NK-92 (cell line): ENCODE data around the gene AQR.
"Not testable (repeated sequence)": the region's sequence is repeated elsewhere in the genome, so short reads cannot be mapped to it uniquely, and the experiment has no call there.

Experiments
- DNase-seq: peaks from one replicate; lab custom pipeline; 2025; ENCODE audit not compliant: unreplicated experiment; lab: John Stamatoyannopoulos, UW

AQR gene

DNA sequence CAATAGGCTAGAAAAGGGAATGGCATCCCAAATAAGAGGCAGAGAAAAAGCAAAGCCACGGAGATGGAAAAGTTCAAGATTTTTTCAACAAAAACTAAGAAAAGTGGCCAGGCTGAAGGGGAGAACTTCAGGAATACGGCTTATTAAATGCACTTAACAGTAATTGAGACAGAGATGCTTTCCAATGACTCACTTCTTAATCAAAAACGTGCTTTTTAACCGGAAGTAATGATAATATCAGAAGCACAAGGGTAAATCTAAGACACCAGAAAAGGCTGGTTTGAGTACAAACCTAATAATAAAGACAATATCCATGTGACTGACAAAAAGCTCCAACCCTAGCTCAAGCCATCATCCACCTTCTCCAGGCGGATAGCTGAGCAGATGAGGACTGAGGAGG, 149.4 kb downstream of the AQR start:
- no peak for DNase-seq

DNA sequence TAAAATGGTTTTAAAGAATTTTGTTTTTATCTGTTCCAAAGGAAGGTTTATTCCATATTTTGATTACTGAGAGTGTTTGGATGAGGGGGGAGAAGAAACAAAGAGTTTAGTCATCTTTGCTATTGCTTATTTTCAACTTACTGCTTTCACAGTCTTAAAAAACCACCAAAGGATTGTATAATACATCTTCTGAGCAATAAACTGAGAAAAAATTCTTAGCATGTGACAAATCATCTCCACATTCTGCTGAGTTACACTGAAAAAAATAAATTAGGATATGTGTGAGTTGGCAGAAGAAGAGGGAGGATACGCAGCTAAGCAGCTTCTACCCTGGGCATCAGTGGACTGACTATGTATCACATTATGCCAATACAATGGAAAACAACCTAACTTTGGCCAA, 151.0 kb downstream of the AQR start:
- DNase-seq = no peak

DNA sequence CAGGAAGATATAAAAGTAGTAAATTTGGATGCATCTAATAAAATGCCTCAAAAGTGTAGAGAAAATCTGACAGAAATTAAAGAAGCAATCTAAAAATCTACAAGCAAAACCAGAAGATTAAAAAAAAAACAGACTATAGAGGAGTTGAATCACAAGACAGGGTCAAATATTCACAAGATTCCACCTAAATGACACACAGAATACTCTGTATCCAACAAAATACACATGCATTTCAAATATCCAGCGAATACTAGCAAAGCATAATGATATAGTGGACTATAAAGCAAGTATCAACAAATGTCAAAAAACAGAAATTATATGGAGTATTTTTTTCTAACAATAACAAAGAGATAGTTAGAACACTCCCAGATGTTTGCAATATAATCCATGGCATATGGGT, 153.7 kb downstream of the AQR start:
- DNase-seq = no peak

DNA sequence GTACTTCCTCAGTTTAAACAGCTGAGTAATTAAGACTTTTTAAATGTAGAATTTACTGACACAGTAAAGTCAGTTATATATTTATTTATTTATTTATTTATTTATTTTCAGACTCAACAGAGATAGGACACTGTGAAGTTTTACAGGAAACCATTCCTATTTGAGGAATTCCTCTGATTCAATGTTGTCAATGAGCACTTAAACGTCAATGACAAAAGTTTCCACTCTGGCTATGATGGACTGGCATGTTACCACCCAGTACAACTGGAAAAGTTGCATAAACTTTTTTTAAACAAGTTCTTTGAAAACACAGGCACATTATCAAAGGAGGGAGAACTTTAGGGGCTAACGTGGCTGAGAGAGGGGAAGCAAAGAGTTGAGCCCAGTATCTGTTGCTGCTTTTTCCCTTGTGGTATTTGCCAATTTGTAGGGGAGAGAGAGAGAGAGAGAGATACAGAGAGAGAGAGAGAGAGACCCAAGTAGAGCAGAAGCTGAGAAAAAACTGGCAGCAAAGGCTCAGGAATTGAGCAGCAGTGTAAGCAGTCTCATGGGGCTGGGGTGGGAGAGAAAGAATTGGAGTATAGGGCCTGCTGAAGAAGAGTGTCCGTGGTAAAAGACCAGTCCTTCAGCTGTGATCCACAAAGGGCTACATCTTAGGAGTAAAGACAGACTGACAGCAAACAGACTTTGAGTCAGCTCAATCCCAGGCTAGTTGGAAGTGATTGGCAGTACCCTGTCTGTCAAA, 155.9 kb downstream of the AQR start:
- no peak for DNase-seq

DNA sequence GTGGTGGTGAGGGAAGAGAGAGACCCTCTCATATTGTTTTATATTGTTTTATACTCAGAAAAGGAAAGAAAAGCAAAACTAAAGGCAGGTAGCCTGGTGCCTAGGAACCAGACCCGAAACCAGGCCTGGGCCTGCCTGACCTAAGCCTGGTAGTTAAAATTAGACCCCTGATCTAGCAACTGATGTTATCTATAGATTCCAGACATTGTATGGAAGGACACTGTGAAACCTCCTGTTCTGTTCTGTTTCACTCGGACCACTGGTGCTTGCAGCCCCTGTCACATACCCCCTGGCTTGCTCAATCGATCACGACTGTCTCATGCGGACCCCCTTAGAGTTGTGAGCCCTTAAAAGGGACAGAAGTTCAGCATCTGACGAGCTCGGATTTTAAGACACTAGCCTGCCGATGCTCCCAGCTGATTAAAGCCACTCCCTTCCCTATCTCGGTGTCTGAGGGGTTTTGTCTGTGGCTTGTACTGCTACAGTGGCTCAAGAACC, 156.6 kb downstream of the AQR start:
- not testable (repeated sequence) for DNase-seq

DNA sequence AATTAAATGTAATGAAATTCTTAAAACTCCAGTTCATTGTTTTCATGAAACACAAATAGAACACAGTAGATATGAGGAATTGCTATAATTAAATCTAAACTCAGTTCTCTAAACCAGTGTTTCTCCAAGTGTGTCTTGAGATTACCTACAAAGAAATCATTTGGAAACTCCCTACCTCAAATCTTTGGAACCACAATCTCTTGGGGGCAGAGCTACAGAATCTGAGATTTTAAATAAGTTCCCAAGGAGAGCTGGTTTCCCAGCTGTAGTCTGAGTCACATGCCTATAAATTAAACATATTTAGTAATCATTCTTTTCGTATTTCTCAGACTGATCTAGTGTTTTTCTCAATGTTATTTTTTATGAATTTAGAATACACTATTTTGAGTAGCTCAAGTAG, 157.2 kb downstream of the AQR start:
- no peak for DNase-seq

DNA sequence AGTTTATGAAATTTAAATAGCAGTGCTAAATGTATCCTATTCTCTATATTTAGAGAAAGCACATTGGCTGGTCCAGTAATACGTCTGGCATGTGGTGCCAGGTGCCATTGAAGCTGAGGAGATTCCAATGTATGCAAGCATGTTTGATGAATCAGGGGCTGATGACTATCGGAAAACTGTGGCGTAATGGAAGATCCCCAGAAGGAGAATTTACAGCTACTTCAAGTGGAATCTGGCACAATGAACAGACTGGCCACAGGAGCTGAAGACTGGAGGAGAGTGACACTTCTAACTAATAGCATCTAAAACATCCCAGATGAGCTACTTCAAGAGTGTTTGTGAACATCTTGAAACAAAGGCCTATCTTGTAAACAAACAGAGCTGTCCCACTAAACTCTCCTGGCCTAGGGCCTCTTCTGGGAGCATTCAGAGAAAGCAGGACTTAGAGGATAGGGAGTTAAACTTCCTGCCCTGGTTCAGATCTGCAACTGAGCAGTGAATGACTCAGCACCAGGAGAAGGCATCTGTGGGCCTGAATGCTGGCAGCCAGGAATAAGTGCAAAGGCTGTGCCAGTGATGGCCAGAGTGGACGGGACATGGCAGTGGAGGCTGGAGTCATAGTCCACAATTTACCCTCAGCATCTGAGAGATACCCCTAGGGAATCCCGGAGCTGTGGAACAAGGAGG, 159.0 kb downstream of the AQR start:
- no peak for DNase-seq

DNA sequence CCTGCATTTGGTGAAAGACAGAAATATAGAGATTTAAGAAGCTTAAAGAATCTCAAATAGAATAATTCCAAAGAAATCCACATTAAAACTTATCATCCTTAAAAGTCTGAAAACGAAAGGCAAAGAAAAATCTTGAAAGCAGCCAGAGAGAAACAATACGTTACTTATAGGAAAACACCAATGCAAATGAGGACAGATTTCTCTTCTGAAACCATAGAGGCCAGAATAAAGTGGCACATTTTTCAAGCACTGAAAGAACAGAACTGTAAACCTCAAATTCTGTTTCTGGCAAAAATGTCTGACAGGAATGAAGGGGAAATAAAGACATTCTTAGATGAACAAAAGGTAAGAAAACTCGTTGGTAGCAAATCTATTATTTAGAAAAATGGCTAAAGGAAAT, 160.4 kb downstream of the AQR start:
- DNase-seq = no peak

DNA sequence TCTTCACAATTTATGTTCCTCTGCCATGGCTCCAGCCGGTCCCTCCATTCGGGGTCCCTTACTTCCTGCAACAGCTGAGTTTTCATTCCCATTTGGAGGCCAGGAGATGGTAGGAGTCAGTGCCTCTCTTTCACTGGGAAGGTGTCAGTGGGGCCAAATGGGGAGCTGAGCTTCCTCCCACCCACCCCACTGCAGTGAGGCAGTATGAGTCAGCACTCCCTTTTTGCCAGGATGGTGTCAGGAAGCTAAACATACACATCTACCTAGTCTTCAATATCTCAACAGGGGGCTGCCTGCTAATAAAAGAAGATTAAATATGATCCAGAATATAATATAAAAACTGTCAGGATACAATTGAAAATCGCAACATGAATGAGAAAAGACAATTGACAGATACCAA, 161.5 kb downstream of the AQR start:
- no peak for DNase-seq

DNA sequence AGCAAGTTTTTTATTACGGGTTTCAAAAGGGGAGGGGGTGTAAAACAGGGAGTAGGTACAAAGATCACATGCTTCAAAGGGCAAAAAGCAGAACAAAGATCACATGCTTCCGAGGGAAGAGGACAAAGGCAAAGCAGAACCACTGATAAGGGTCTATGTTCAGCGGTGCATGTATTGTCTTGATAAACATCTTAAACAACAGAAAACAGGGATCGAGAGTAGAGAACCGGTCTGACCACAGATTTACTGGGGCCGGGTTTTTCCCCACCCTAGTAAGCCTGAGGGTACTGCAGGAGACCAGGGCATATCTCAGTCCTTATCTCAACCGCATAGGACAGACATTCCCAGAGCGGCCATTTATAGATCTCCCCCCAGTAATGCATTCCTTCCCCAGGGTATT, 162.3 kb downstream of the AQR start:
- not testable (repeated sequence) for DNase-seq

DNA sequence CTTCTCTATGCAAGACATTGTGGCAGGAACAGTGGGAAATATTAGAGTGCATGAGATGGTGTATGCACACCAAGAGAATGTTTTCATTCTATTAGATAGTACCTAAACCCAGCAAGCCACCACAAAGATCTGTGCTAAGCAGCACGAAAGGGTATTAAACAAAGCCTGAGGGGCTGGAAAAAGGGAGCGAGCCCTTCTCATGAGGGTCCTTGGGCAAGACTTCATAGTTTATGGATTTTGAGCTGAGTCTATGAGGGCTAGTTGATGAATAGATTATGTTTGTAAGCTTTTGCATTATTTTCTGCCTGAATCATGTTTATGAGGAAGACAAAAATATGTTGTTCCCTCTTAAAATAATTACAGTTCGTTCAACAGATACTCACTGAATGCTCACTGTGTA, 164.8 kb downstream of the AQR start:
- no peak for DNase-seq

DNA sequence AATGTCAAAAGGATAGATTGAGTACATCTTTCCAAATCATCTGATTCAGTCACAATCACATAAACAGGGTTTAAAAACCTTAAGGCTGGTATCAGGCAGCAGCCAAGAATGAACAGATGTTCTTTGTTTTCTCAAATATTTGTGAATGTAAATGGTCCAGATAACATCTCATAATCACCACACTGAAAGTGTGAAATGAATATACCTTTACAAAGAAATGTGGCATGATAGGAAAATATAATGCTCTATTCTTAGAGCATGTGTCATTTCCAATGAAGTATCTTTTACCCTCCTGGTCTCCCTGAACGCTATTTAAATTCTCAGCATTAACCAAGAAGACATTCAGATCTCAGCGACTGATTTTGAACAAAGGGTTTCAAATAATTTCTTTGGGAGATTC, 165.4 kb downstream of the AQR start:
- no peak for DNase-seq

DNA sequence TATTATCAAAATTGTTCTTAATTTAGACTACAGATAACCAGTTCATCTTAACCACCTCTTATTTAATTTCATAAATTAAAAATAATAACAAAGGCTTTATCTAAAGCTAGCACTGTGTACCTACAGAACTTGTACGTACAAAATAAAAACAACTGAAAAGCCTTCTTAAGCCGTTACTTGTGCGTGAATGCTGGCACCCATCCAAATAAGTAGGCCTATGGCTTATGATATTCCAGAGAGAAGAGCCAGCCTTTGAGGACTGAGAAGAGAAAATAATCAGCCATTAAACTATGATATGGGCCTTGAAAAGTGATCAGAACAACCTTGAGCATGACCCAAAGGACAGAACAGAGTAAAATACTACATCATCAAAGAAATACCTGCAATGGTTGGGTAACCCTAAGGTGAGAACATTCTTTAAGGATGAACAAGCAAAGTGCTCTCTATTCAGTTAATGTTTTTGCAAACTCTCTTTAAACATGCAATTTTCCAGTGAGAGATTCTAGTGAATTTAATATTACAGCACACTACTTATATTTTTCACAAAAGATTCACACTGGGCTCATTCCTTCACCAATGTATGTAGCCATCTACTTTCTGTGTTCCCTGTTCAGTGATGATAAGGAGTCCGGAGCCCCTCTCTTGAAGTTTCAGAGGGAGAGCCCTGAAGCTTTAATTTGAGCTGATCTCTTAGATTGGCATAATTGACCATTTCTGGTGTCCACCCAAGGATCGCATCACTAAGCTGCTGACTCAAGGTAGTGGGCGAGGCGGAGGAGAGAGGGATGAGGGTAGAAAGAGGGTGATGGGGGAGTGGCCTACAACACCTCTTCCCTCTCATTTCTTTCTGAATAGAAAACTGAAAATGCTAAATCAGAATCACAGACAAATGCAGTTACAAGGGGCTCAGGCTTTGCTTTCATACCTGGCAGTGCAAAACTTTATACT, 166.5 kb downstream of the AQR start:
- no peak for DNase-seq

DNA sequence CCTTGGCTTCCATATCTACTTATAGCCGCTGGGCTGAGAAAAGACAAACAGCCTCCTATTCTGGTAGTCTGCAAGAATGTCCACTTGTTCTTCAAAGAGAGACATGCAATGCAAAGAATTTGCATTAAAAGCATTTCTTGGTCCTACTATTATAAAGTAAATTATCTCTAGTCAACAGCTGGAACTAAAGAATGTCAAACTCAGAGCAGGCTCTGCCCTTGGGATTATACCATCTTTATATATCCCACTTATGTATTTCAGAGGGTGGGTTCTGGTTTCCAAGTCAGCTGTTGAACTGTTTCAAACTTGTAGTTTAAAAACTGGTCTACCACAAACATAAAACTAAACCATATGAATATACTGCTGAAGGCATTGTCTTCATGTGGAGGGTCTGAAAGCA, 167.2 kb downstream of the AQR start:
- no peak for DNase-seq
